Stimulated activated CD8-positive, alpha-beta memory T cell treated with anti-CD3 and anti-CD28 coated beads, Interleukin-15, amount 100 ng/mL, for 4 hours (primary cell): ENCODE data around the gene GPC6.

Experiments used
- DNase-seq, 2 donors: peaks; one replicate each; pipeline ENCODE4 v3.0.0-alpha.2; 2020; ENCODE audit warnings: low read depth in 2 of 2

The GPC6 gene

DNA sequence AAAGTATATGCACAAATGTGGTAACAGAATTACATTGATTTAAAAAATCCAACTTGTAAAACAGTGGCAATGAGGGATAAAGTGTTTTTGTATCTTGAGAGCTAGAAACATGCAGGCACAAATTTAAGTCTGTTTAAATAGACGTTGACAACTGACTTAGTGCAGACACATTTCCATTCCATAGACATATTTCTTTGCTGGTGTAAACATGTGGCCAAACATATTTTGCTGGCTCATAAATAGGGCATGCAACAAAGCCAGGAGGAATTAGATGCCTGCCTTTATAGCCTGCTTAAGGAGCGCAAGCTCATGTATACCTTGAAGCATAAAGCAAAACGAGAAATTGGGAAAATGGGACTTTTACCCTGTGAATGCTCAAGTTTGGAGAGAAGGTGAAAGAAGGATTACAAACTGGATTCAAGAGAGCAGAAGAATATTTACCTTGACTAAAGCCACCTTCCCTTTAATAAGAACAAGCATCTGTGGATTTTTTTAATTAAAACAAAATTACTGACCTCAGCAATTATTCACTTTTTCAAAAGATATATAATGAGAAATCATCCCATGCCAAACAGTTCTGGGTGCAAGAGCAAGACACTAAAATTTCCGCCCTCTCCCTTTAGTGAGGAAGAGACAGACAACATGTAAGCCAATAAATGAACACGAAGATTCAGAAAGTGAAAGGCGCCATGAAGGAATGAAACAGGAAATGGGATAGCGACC, 1181.9 kb downstream of the GPC6 start:
- no peak for DNase-seq

DNA sequence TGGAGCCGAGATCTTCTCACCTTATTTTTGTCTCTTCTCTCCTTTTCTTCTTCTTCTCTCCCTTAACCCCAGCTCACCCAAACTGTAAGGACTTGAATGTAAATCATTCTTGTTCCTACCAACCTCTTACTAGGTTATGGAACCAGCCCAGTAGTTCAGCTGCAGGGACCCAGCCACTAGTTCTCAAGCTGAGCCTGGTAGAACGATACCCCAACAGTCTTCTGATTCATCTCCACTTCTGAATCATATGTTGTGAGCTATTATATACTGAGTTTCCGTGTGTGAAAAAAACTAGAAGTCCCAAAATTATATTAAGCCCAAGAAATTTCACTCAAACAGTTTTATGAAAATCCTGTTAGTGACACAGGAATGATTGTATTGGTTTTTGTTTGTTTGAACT, 1185.1 kb downstream of the GPC6 start:
- no peak for DNase-seq

DNA sequence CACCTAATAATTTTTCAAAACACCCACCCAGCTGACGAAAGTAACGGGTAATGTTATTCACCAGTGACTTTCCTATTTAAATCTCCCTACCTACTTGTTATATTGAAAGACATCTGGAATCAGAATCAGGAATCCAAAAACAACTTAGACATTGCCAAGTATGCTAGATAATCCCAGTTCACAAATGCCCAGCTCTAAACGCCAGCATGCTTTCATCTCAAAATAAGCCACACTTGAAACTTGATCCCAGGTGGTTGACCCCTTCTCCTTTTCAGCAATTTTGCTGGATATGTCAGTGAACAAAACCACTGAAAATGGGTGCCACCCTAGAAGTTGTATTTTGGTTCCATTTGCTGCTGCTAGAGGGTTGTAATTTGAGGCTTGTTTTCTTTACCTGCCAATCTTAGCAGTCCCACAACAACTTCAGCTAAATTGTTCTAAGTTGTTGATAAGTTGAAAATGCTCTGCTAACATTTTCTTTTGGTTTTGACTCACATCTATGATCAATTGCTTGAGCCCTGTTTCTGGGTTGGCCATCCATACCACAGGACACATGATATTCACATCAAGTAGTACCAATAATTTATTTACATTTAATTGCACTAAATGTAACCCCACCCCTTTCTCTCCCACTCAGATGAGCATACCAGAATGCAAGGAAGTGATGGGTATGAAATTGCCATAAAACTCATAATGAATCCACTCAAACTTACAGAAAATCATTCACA, 1186.4 kb downstream of the GPC6 start:
- no peak for DNase-seq

DNA sequence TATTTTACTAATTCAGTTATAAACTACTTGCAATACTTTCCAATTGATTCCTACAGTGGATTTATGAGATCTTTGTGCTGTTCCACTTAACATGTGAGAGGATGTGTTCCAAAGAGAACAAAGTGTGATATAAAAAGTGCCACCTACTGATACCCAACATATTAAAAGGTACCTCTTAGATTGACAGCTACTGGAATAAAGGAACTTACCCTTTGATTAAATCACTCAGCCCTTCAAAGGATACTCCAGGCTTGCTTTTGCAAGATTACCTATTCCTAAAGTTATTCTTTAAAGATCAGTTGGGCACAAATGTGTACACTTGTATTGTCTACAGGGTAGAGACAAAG, 1187.0 kb downstream of the GPC6 start:
- DNase-seq = no peak

DNA sequence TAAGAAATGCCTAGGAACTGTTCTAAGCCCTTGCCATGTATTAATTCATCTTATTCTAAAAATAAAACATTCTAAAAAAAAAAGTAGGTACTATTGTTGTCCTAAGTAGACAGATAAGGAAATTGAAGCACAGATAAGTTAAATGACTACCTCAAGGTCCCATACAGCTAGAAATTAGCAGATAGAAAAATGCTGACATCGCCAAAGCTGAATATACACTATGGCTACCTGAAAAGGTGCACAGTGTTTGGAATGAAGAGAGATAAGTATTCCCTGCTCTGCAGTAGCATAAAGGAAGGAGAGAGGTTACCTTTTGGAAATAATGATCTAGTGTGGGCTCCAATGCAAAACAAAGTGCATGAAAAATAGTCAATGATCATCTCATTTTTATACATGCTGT, 1187.5 kb downstream of the GPC6 start:
- DNase-seq = no peak

DNA sequence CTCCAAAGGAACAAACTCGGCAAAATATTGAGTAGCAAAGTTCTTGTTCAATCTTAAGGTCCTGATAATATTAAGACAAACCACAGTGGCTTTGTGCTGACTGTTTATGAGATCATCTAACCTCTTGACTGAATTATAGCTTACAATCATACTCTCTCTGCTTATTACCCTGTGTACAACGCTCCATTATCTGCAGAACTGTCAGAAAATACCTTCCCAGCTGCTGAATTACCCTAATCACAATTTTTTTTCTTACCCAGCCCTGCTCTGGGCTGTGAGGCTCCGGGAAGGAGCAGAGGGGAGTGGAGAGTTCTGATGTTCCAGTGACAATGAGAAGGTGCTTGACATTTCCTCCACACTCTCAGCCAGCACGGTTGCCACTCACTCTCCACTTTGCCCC, 1188.1 kb downstream of the GPC6 start:
- no peak for DNase-seq

DNA sequence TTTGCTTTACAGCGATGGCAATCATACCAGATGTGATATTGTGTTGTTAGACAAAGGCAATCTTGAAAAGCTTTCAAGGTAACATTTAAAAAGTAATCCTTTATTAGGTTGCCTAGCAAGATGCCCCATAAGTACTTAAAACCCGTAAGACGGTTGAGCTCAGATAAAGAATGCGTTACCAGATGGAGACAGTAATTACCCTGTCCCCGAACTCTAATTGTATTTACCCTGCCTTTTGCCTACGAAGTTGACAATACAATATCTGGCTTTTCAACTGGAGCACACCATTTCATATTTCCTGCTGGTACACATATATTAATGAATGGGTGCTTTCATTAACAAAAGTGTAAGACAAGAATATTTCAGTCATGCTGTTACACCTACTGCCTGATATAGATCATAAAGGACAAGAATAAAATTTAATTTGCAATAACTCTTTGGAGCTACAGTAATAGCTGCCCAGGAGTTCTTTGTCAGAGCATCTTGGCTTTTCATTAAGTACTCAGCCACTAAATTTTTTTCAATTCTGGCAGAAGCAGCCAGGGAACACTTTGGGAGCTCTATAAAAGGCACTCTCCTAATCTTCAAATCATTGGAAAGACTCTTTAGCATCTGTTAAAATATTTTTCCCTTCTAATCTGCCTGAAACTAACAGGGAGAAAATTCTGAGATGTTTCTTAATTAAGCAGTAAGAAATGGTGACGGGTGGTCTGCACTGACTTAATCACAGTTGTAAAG, 1189.1 kb downstream of the GPC6 start:
- DNase-seq = no peak

DNA sequence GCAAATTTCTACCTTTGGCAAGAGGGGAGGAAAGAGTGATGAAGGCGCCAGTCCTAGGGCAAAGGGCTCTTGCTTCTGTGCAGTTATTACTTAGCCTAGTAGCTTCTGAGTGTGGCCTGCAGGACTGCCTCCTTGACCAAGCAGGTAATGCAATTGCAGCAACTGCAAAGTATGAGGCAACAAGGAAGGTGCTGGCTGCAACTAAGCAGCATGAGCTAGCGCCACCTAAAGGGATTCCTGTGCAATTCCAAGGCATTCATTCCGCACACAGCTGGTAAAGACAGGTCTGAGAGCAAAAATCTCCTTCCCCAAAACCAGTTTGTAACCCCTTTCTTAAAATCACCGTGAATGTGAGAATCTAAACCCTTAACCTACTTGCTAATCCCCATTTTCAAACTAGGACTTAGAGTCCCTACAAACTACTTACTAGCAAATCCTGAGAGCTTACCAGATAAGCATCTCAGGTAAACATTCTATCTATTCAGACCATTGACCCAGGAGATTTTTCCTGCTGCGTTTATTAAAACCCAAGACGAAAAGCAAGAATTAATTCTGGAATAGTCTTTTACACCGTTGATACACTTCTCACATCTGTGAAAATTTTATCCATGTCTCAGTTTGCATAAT, 1190.0 kb downstream of the GPC6 start:
- DNase-seq = no peak

DNA sequence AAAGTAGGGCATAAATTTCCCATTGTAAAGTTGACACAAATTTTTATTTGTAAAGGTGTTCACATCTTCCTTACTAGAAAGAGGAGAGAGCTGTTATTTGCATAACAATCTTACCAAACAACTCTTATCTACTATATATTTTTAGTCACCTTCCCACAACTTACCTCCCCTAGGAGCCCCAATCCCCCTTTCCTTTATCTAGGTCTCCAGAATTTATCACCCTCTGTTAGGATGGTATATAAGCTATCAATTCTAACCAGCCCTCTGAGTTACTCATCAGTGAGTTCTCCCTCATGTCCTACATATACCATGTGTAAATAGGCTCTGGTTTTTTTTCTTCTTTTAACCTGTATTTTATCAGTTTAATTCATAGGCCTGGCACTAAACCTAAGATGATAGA, 1190.7 kb downstream of the GPC6 start:
- no peak for DNase-seq

DNA sequence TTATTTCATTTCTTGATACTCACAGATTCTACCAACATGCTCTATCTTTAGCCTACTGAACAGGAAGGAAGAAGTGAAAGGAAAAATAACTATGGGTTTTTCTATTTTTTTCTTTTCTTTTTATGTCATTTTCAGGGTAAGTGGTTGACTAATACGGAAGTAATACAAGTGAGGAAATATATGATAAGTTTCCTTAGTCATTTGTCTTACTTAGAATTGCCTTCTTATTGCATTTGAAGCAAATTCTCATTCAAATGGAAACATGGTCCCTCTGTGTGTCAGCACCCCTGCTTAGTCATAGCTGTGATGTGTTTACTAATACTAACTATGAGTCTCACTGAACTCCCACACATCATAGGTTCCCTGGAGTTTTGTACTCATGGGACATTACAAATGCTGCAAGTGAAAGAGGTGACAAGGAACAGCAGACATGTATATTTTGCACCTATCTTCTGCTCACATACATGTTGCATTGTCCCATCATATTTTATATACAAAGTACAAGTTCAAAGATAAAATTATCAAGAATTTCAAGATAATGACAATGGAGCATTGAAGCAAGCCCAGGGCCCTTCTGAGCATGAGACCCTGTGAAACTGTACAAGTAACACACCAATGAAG, 1192.8 kb downstream of the GPC6 start:
- DNase-seq = peak in 1 of 2 donors; percentile 34

DNA sequence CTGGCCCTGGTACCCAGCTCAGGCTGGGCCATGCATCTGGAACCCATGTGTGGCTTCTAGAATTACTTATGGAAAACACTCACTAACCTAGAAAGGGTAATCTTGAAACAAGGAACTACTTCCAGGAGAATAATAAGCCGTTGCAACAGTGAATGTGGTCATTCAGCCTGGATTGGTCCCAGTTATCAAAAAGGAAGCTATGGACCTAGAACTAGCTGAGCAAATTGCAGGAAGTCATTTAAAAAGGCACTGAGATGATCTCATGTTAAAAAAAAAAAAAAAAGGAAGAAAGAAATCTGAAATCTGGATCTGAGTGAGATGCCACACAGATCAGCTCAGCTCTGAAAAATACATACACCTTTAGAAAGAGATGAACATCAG, 1193.3 kb downstream of the GPC6 start:
- no peak for DNase-seq

DNA sequence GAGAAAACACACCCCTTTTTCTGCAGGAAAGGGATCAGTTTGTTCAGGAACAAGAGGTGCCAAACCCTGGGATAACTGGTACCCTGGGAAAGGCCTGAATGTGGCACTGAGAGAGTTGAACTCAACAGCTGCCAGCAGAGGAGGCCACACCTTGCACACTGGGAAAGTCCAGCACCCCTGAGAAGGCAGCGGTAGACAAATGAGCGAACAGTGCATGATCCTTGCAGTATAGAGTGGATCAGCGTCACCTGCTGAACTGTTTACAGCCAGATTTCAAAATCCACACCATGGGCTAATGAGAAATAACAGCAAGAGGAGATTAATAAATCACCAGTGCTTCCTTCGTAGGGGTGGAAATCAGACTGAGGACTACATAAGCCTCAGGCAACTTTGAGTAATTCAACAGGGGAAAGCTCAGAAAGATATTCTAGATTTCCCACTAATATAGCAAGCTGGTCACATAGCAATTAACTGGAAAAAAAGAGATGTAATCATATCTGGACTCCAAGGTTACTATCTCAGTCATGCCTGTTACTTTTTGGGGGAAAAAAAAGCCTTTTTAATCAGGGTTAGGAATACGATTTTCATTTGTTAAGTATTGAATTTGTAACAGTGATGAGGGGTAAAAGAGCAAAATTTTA, 1200.8 kb downstream of the GPC6 start:
- no peak for DNase-seq

DNA sequence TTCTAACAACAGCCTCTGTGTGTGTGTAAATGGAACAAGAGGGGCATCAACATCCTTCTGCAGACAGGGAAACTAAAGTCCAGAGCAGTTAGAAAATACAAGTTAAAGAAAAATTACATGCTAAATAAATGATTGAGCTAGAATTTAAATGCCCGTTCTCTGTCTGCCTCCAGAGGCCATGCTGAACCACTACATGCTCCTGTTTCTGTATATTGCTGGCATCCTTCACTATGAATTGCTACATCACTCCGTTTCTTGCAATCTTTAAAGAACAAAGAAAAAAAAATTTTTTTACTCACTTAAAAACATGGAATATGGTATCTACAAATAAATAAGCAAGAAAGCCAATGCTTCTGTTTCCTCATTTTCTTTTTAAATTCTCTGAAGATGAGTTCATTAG, 1205.0 kb downstream of the GPC6 start:
- no peak for DNase-seq

DNA sequence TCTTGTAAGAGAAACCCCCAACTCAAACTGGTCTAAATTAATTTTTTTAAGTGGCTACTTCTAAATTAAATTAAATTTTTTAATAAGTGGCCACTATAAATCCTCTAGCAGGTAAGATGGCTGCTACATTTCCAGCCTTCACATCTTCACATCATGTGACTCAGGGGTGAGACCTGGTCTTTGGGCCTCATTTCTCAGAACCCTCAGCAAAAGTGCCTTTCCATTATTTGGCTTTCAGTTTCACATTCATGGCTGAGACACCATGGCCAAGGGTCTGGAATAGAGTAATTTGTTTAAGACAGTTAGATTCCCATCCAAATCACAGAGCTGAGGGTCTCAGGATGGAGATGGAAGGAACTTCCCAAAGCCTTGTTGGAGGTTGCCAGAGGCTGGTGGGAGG, 1205.4 kb downstream of the GPC6 start:
- DNase-seq = no peak

DNA sequence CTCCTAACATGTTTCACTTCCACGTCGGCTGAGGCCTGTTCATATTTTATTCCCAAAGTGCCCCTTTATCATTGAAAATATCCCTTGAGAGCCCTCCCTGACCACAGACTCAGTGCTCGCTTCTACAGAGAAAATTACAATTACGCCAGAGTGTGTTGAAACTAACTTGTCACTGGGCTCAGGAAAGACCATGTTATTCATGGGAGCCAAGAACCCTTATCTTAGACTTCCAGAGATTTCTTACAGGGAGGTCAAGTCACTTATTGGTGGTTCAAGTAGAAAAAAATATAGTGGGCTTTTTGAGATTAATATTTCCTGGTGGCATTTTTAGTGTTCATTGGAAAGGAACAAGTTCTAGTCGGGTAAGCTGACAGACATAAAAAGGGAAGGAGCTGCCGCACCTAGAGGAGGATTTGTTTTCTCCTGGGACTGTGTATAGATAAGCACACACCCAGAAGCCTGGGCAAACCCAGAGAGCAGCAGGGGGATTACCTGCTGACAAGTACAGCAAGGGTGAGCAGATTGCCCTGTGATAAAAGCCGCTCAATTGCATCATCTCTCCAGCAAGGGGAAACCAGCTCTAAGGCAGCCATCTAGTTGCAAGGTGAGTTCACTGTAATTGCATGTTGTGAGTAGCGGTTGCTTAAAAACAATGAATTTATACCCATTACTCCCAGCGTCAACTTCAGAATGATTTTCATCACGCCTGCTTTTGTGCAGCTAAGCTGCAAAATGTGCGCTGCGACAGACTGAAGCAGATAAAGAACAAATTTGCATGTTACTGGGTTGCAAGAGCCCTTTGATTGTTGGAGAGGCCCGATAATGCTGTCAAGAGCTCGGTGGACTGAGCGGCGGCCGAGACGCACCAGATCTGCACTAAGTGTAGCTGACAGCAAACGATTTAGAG, 1206.7 kb downstream of the GPC6 start:
- DNase-seq = no peak

DNA sequence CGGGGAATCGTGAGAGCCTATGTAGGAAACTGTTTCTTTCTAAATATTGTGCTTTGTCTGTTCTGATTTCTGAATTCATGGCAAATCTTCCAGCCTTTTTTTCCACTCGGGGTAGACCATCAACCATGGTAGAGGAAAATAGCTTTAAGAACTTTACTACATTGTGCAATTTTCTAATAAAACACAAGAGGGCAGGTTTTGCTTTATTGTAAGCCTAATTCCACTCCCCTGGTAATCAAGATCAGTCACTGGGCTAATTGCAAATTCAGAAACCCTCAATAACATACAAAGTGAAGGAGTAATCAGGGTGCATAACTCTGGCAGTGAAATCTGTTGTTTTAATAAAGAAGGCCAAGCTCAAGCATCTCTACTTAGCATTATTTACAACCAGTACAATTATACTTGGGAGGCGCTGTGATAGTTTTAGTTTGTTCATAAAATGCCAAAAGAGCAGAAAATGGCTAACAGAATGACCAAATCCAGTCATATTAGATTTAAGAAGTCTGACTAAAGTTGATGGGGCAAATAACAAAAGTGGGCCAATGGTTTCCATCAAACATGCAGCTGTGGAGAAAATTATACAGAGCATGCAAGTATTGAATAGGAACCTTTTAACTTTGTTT, 1209.1 kb downstream of the GPC6 start:
- DNase-seq = no peak

DNA sequence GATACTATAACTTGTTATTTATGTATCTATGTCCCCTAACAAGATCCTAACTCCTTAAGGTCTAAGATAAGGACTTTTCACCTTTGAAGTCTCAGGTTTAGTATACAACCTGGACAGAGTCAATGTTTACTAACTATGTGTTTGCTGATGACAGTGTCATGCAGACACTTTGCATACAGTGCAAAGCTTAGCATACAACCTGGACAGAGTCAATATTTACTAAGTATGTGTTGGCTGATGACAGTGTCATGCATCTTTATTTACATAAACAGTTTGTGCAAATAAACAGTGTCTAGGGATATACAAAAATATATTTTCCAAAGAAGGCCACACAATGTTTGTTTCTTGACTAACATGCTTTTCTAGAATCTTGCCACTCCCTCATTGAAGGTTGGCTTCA, 1218.2 kb downstream of the GPC6 start:
- no peak for DNase-seq

DNA sequence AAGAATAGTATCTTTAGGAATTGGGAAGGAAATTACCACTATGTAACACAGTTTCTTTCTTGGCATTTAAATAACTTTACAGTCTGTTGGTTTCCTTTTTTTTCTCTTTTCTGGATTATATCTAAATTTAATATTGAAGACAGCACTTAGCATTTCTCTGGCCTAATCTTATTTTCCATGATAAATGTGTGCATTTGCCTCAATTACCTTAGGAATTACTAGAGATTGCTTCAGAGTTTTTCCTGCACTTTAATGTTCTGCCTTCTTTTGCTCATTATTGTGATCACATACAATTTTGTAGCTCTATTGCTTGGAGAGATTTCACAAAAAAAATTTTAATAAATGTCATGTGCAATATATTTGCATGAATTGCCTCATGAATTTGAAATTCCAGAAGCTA, 1227.7 kb downstream of the GPC6 start:
- no peak for DNase-seq

DNA sequence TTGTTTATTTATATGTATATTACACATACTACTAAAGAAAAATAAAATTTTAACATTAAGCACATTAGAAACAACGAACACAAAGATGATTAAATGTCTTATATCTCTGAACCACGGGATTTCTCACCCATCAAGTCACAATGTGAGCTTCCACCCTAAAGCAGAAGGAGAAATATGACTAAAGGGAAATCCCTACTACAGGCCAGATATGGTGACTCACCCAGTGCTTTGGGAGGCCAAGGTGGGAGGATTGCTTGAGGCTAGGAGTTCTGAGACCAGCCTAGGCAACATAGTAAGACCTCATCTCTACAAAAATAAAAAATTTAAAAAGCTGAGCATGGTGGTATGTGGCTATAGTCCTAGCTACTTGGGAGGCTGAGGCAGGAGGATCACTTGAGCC, 1228.3 kb downstream of the GPC6 start:
- DNase-seq = no peak

DNA sequence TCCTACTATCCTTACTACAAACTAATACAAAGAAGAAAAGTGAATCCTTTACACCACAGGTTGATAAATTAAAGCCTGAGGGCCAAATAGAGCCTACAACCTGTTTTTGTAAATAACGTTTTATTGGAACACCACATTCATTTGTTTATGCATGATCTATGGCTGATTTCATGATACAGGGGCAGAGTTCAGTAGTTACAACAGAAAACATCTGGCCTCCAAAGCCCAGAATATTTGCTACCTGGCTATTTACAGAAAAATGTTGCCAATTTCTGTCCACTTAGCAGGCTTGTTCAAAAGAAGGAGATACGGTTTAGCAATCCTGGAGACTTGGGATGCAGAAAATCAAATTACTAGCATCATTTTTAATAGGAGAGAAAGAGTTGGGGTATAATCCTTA, 1228.8 kb downstream of the GPC6 start:
- DNase-seq = no peak
